Gastrocnemius medialis (tissue), 4 donors: ENCODE measurements around the gene UPK3A.

Source experiments
- CTCF ChIP-seq, 5 experiments: fragments of 450-650 bp in 3 of 5; fragments of 200-600 bp in 2 of 5; sonication (generic) in 2 of 5; IDR thresholded peaks in 4 of 5; conservative IDR thresholded peaks in 1 of 5; 1 replicate in 4 of 5; 2 replicates in 1 of 5; pipeline ENCODE4 v1.5.1; 2016 to 2019; ENCODE audit warnings: antibody characterized with exemption in 5 of 5, mild to moderate bottlenecking in 3 of 5, moderate library complexity in 3 of 5
- POLR2A ChIP-seq, 2 donors: fragments of 450-650 bp; IDR thresholded peaks; one replicate each; pipeline ENCODE4 v1.6.1; 2017; ENCODE audit warnings: antibody characterized with exemption in 2 of 2, mild to moderate bottlenecking in 2 of 2, moderate library complexity in 2 of 2

- TF ChIP-seq CTCF (IDR thresholded peaks at IDR 0.05 in 4 of 5, conservative IDR thresholded peaks at IDR 0.05 in 1 of 5) (no peak), POLR2A (IDR thresholded peaks at IDR 0.05) (no peak)
These were observed 14.3 kb downstream of the UPK3A start for GRCh38 chr22:45298934-45299505.
